H9 (cell line): ENCODE data around the gene LRRK1. TPM values are rescaled to one million over a fixed set of nuclear protein-coding genes. Genes with fewer than 3 reads are reported as not detected.

Experiments used
- DNase-seq: peaks from one replicate; pipeline ENCODE4 v3.0.0-alpha.2; 2017
- H2AFZ ChIP-seq: one replicate; pipeline ENCODE4 v1.6.1; 2013; ENCODE audit warnings: mild to moderate bottlenecking, low read length, control low read depth, moderate library complexity
- H2AK5ac ChIP-seq: 2 replicates; pipeline ENCODE4 v1.6.1; 2013; ENCODE audit warnings: low read length, control low read depth, mixed read lengths; ENCODE audit not compliant: insufficient read length
- H2BK120ac ChIP-seq: one replicate; pipeline ENCODE4 v1.6.1; 2013; ENCODE audit warnings: low read depth, mild to moderate bottlenecking, low read length, control low read depth, inconsistent platforms; ENCODE audit not compliant: poor library complexity, severe bottlenecking
- H2BK12ac ChIP-seq: 2 replicates; pipeline ENCODE4 v1.6.1; 2013; ENCODE audit warnings: low read length, control low read depth, mixed read lengths, low read depth; ENCODE audit not compliant: insufficient read length
- H2BK15ac ChIP-seq: 2 replicates; pipeline ENCODE4 v1.6.1; 2013; ENCODE audit warnings: low read depth, low read length, control low read depth
- H2BK20ac ChIP-seq: one replicate; pipeline ENCODE4 v1.6.1; 2013; ENCODE audit warnings: low read depth, mild to moderate bottlenecking, low read length, control low read depth, inconsistent platforms; ENCODE audit not compliant: poor library complexity, severe bottlenecking
- H2BK5ac ChIP-seq: 2 replicates; pipeline ENCODE4 v1.6.1; 2013; ENCODE audit warnings: low read length, control low read depth, mixed read lengths; ENCODE audit not compliant: insufficient read length
- H3K14ac ChIP-seq: 2 replicates; pipeline ENCODE4 v1.6.1; 2013; ENCODE audit warnings: low read length, control low read depth; ENCODE audit not compliant: insufficient read depth
- H3K18ac ChIP-seq: 2 replicates; pipeline ENCODE4 v1.6.1; 2013; ENCODE audit warnings: low read depth, mild to moderate bottlenecking, mixed read lengths, low read length, control low read depth; ENCODE audit not compliant: insufficient read length
- H3K23ac ChIP-seq: 2 replicates; pipeline ENCODE4 v1.6.1; 2013; ENCODE audit warnings: low read length, control low read depth, mixed read lengths, low read depth; ENCODE audit not compliant: insufficient read length
- H3K23me2 ChIP-seq: 2 replicates; pipeline ENCODE4 v1.6.1; 2013; ENCODE audit warnings: low read depth, mild to moderate bottlenecking, mixed read lengths, low read length, control low read depth; ENCODE audit not compliant: insufficient read length, poor library complexity, severe bottlenecking
- H3K27ac ChIP-seq: 2 replicates; pipeline ENCODE4 v1.5.1; 2013; ENCODE audit warnings: low read length, control low read depth, mixed read lengths, low read depth; ENCODE audit not compliant: insufficient read length
- H3K27me3 ChIP-seq: 2 replicates; pipeline ENCODE4 v1.6.1; 2013; ENCODE audit warnings: low read length, control low read depth, inconsistent platforms; ENCODE audit not compliant: insufficient read depth
- H3K4ac ChIP-seq: 2 replicates; pipeline ENCODE4 v1.6.1; 2013; ENCODE audit warnings: low read depth, mild to moderate bottlenecking, control low read depth, inconsistent platforms, low read length, moderate library complexity
- H3K4me1 ChIP-seq: 2 replicates; pipeline ENCODE4 v1.6.1; 2013; ENCODE audit warnings: low read length, control low read depth, inconsistent platforms; ENCODE audit not compliant: insufficient read depth
- H3K4me2 ChIP-seq: 2 replicates; pipeline ENCODE4 v1.6.1; 2013; ENCODE audit warnings: low read length, control low read depth, mixed read lengths; ENCODE audit not compliant: insufficient read length, insufficient read depth
- H3K56ac ChIP-seq: 2 replicates; pipeline ENCODE4 v1.6.1; 2013; ENCODE audit warnings: low read depth, mild to moderate bottlenecking, mixed read lengths, low read length, control low read depth; ENCODE audit not compliant: insufficient read length
- H3K79me1 ChIP-seq: 2 replicates; pipeline ENCODE4 v1.6.1; 2013; ENCODE audit warnings: low read depth, mild to moderate bottlenecking, moderate library complexity, low read length, control low read depth, inconsistent platforms; ENCODE audit not compliant: insufficient read depth, poor library complexity, severe bottlenecking
- H3K79me2 ChIP-seq: 2 replicates; pipeline ENCODE4 v1.6.1; 2013; ENCODE audit warnings: low read length, control low read depth, inconsistent platforms; ENCODE audit not compliant: insufficient read depth
- H3K9ac ChIP-seq: 2 replicates; pipeline ENCODE4 v1.6.1; 2013; ENCODE audit warnings: low read length, control low read depth, mixed read lengths; ENCODE audit not compliant: insufficient read length; ENCODE audit errors: extremely low read depth
- H3K9me3 ChIP-seq: one replicate; pipeline ENCODE4 v1.6.1; 2013; ENCODE audit warnings: low read depth, low read length, inconsistent platforms; ENCODE audit not compliant: control insufficient read depth
- H3T11ph ChIP-seq: one replicate; pipeline ENCODE4 v1.6.1; 2013; ENCODE audit warnings: mild to moderate bottlenecking, low read length, control low read depth, inconsistent platforms
- H4K20me1 ChIP-seq: one replicate; pipeline ENCODE4 v1.6.1; 2013; ENCODE audit not compliant: control insufficient read depth, insufficient read length, insufficient read depth
- H4K5ac ChIP-seq: 2 replicates; pipeline ENCODE4 v1.6.1; 2013; ENCODE audit warnings: low read depth, mild to moderate bottlenecking, mixed read lengths, low read length, control low read depth; ENCODE audit not compliant: insufficient read length
- H4K8ac ChIP-seq: replicated peaks from 2 replicates; pipeline ENCODE4 v1.6.1; 2013; ENCODE audit warnings: low read length, control low read depth, mixed read lengths, low read depth; ENCODE audit not compliant: insufficient read length
- H4K91ac ChIP-seq: 2 replicates; pipeline ENCODE4 v1.6.1; 2013; ENCODE audit warnings: low read depth, mild to moderate bottlenecking, moderate library complexity, mixed read lengths, low read length, control low read depth; ENCODE audit not compliant: insufficient read length
- H3K27ac Mint-ChIP-seq, 3 experiments: 2 replicates in 2 of 3; 3 replicates in 1 of 3; pipeline ENCODE4 v1.8.0; 2020 to 2021; ENCODE audit warnings: mixed read lengths in 3 of 3, mild to moderate bottlenecking in 1 of 3, moderate library complexity in 1 of 3
- H3K27me3 Mint-ChIP-seq: 2 replicates; pipeline ENCODE4 v1.8.0; 2021; ENCODE audit warnings: low read depth, mild to moderate bottlenecking, moderate library complexity, mixed read lengths
- H3K36me3 Mint-ChIP-seq, 3 experiments: 2 replicates in 2 of 3; 3 replicates in 1 of 3; pipeline ENCODE4 v1.8.0; 2020 to 2021; ENCODE audit warnings: low read depth in 3 of 3, mixed read lengths in 3 of 3; ENCODE audit not compliant: insufficient read depth in 1 of 3
- H3K4me1 Mint-ChIP-seq, 2 experiments: 2 replicates each; pipeline ENCODE4 v1.8.0; 2020; ENCODE audit warnings: mixed read lengths in 2 of 2
- H3K4me3 Mint-ChIP-seq, 2 experiments: 2 replicates in 1 of 2; 3 replicates in 1 of 2; pipeline ENCODE4 v1.8.0; 2020 to 2021; ENCODE audit warnings: mild to moderate bottlenecking in 2 of 2, mixed read lengths in 2 of 2, moderate library complexity in 1 of 2
- H3K9me3 Mint-ChIP-seq, 2 experiments: 2 replicates in 1 of 2; 3 replicates in 1 of 2; pipeline ENCODE4 v1.8.0; 2020; ENCODE audit warnings: mild to moderate bottlenecking in 2 of 2, mixed read lengths in 2 of 2, moderate library complexity in 1 of 2
- CTCF ChIP-seq: fragments of 200-600 bp; sonication (generic); conservative IDR thresholded peaks from 3 replicates; pipeline ENCODE4 v1.8.0; 2021; ENCODE audit warnings: antibody characterized with exemption, mild to moderate bottlenecking
- WGBS: extraction: QIAGEN DNeasy Blood & Tissue Kit; methylation state at CpG from one replicate; pipeline ENCODE4 v1.1.7; 2013; ENCODE audit warnings: missing lambda C conversion rate, low lambda C conversion rate, mixed read lengths; ENCODE audit not compliant: insufficient read length; ENCODE audit errors: extremely low coverage; 5-methylcytosine and 5-hydroxymethylcytosine counted together
- total RNA-seq: library from RNA; stranded (reverse); gene quantifications from 2 replicates; pipeline ENCODE4 v1.2.1, GENCODE V29; 2021

Gene LRRK1
- total RNA-seq, 1 experiment from 2014 or later = 4.0 TPM

GRCh38 chr15:100890850-100891249 lies 28.3 kb upstream of the LRRK1 start:
- Histone ChIP-seq H3K79me2 (no peaks in the 10 kb centered on the region), H3K4me1 (no peaks in the 10 kb centered on the region), H3K23ac (no peak overlapping the region), H3T11ph (no peak overlapping the region), H3K9ac (no peak overlapping the region), H2BK20ac (no peak overlapping the region), H3K79me1 (no peaks in the 10 kb centered on the region), H3K9me3 (no peaks in the 10 kb centered on the region), H2BK15ac (no peak overlapping the region), H3K27ac (no peak overlapping the region), H2BK12ac (no peak overlapping the region), H4K8ac (no peak overlapping the region), H4K20me1 (no peaks in the 10 kb centered on the region), H2BK120ac (no peak overlapping the region), H3K23me2 (no peaks in the 10 kb centered on the region), H4K5ac (no peak overlapping the region), H3K18ac (no peak overlapping the region), H3K27me3 (no peaks in the 10 kb centered on the region), H2BK5ac (no peak overlapping the region), H2AK5ac (no peak overlapping the region), H3K56ac (no peak overlapping the region), H2AFZ (no peak overlapping the region), H3K4me2 (no peak overlapping the region), H4K91ac (no peak overlapping the region), H3K4ac (no peak overlapping the region), H3K14ac (no peak overlapping the region)
- H3K27me3 Mint-ChIP-seq = no peaks in the 10 kb centered on the region; the same call in 1 of the 2 replicates
- H3K4me3 Mint-ChIP-seq = no peak overlapping the region
- no CpG with 5 or more reads among the region's 6 CpGs for WGBS
- no peak overlapping the region for H3K27ac Mint-ChIP-seq
- no peak for DNase-seq
- H3K9me3 Mint-ChIP-seq = no peaks in the 10 kb centered on the region
- peaks cover 9 to 20% of the 10 kb centered on the region in 2 experiments for H3K4me1 Mint-ChIP-seq
- TF ChIP-seq CTCF = no peak
- peaks cover 0 to 5% (median 0%) of the 10 kb centered on the region in 3 experiments; a peak in 2 of 7 replicates for H3K36me3 Mint-ChIP-seq
